Endothelial cell of umbilical vein (primary cell): Measurements from ENCODE around the gene GTF3C5. TPM values are rescaled to one million over a fixed set of nuclear protein-coding genes. Genes with fewer than 3 reads are reported as not detected.

ENCODE experiments used
- BruUV-seq: library from RNA; stranded (reverse); fragments of 400-500 nt; replicated peaks from 2 replicates; lab custom pipeline; 2021; lab: Mats Ljungman, UMichigan
- CTCF ChIA-PET: fragments of 300-600, 350-600 bp; sonication (Branson Sonifier 250); formaldehyde crosslinking; loops from one replicate; lab custom pipeline; 2021; ENCODE audit warnings: antibody characterized with exemption, inconsistent platforms; lab: Charles Lee
- POLR2A ChIA-PET: fragments of 300-600, 350-600 bp; sonication (Branson Sonifier 250); formaldehyde crosslinking; loops from one replicate; lab custom pipeline; 2021; ENCODE audit warnings: antibody characterized with exemption, inconsistent platforms; lab: Charles Lee
- DNase-seq: peaks from one replicate; pipeline ENCODE4 v3.0.0-alpha.2; 2011; ENCODE audit warnings: low read depth, low spot score
- FAIRE-seq: peaks from 2 replicates; lab custom pipeline; 2011; peaks lifted over from hg19 to GRCh38; lab: Jason Lieb, UNC
- H2AFZ ChIP-seq: 2 replicates; pipeline ENCODE4 v1.6.0; 2012; ENCODE audit warnings: low read depth, low read length, control low read depth, inconsistent platforms
- H3K27ac ChIP-seq: 2 replicates; pipeline ENCODE4 v1.5.1; 2011; ENCODE audit warnings: low read depth, mild to moderate bottlenecking, control low read depth, low read length, moderate library complexity; ENCODE audit not compliant: insufficient read depth
- H3K27me3 ChIP-seq, 2 experiments: 2 replicates each; pipeline versions ENCODE4 v1.6.0 to v1.6.1; 2011; ENCODE audit warnings: low read length in 2 of 2, mixed read lengths in 1 of 2; ENCODE audit not compliant: control insufficient read depth in 2 of 2, insufficient read depth in 2 of 2
- H3K36me3 ChIP-seq, 2 experiments: 2 replicates in 1 of 2; 3 replicates in 1 of 2; pipeline ENCODE4 v1.5.1; 2011; ENCODE audit warnings: low read length in 2 of 2, mild to moderate bottlenecking in 1 of 2, moderate library complexity in 1 of 2; ENCODE audit not compliant: control insufficient read depth in 2 of 2, insufficient read depth in 2 of 2; ENCODE audit errors: extremely low read depth in 1 of 2
- H3K4me1 ChIP-seq: 3 replicates; pipeline ENCODE4 v1.5.1; 2011; ENCODE audit warnings: mild to moderate bottlenecking, low read length; ENCODE audit not compliant: control insufficient read depth, insufficient read depth; ENCODE audit errors: extremely low read depth
- H3K4me2 ChIP-seq: 2 replicates; pipeline ENCODE4 v1.6.1; 2011; ENCODE audit warnings: low read length, control low read depth, mixed read lengths; ENCODE audit not compliant: insufficient read depth
- H3K4me3 ChIP-seq, 3 experiments: fragments of 200-600 bp in 1 of 3; sonication (generic), shearing (Covaris generic) in 1 of 3; replicated peaks in 1 of 3; 2 replicates each; pipeline ENCODE4 v1.5.1; 2011 to 2016; ENCODE audit warnings: control low read depth in 3 of 3, low read length in 3 of 3, mild to moderate bottlenecking in 2 of 3, inconsistent platforms in 1 of 3, low read depth in 1 of 3, moderate library complexity in 1 of 3; ENCODE audit not compliant: insufficient read depth in 1 of 3
- H3K79me2 ChIP-seq: 2 replicates; pipeline ENCODE4 v1.6.0; 2012; ENCODE audit warnings: low read length, inconsistent platforms; ENCODE audit not compliant: control insufficient read depth, insufficient read depth
- H3K9ac ChIP-seq: replicated peaks from 2 replicates; pipeline ENCODE3; 2011; ENCODE audit warnings: low read length, control low read depth; ENCODE audit not compliant: insufficient read depth; ENCODE audit errors: extremely low read depth
- H3K9me1 ChIP-seq: replicated peaks from 3 replicates; pipeline ENCODE4 v1.6.0; 2011; ENCODE audit warnings: mild to moderate bottlenecking, low read length; ENCODE audit not compliant: control insufficient read depth, insufficient read depth; ENCODE audit errors: extremely low read depth
- H3K9me3 ChIP-seq: replicated peaks from 2 replicates; pipeline ENCODE4 v1.5.1; 2012; ENCODE audit warnings: low read length, inconsistent platforms; ENCODE audit not compliant: control insufficient read depth, insufficient read depth
- H4K20me1 ChIP-seq: replicated peaks from 2 replicates; pipeline ENCODE3; 2011; ENCODE audit warnings: mild to moderate bottlenecking, low read length; ENCODE audit not compliant: control insufficient read depth, insufficient read depth; ENCODE audit errors: extremely low read depth
- EZH2 ChIP-seq: IDR thresholded peaks from 2 replicates; pipeline ENCODE4 v1.6.1; 2012; ENCODE audit warnings: borderline replicate concordance, low read depth, mild to moderate bottlenecking, moderate library complexity, low read length, inconsistent platforms; ENCODE audit not compliant: severe bottlenecking
- FOS ChIP-seq: IDR thresholded peaks from 2 replicates; pipeline ENCODE4 v1.6.1; 2011; ENCODE audit warnings: mild to moderate bottlenecking, low read length, moderate library complexity, borderline replicate concordance; ENCODE audit not compliant: insufficient read depth
- GATA2 ChIP-seq: IDR thresholded peaks from 2 replicates; pipeline ENCODE4 v1.7.0; 2011; ENCODE audit warnings: low read depth, mild to moderate bottlenecking, moderate library complexity, mixed read lengths, low read length; ENCODE audit not compliant: insufficient read length, insufficient read depth
- JUN ChIP-seq: IDR thresholded peaks from 2 replicates; pipeline ENCODE4 v1.6.1; 2011; ENCODE audit warnings: borderline replicate concordance, low read depth; ENCODE audit not compliant: insufficient read length, insufficient read depth
- MYC ChIP-seq: IDR thresholded peaks from one replicate; pipeline ENCODE4 v1.6.1; 2011; ENCODE audit warnings: mild to moderate bottlenecking, low read depth, low read length
- POLR2A ChIP-seq: IDR thresholded peaks from 2 replicates; pipeline ENCODE4 v1.6.1; 2012; ENCODE audit warnings: low read depth, mild to moderate bottlenecking, control low read depth, low read length
- POLR2AphosphoS5 ChIP-seq: IDR thresholded peaks from 2 replicates; pipeline ENCODE4 v1.6.1; 2012; ENCODE audit warnings: low read depth, mild to moderate bottlenecking, control low read depth, low read length, moderate library complexity; ENCODE audit not compliant: insufficient read depth
- dilution Hi-C: fragments of 300-500 bp; cut with MboI; formaldehyde crosslinking; loops from one replicate; pipeline ENCODE4 v1.15.0; 2019; ENCODE audit warnings: low sequenced_read_pairs; ENCODE audit not compliant: extremely low pct_ligation_motif_present
- intact Hi-C: fragments of 100-400 bp; cut with micrococcal nuclease; formaldehyde crosslinking; loops from one replicate; pipeline ENCODE4 v1.10.0; 2022
- polyA plus RNA-seq, 4 experiments: library from polyadenylated mRNA; depleted of rRNA in 3 of 4; stranded (reverse) in 3 of 4; unstranded in 1 of 4; fragments of >200 nt; gene quantifications; 2 replicates each; pipeline versions ENCODE4 v1.2.1 to v1.2.3, GENCODE V29; 2011 to 2012; ENCODE audit warnings: missing spikeins in 1 of 4
- total RNA-seq: library from RNA; stranded (reverse); gene quantifications from 2 replicates; pipeline ENCODE4 v1.2.3, GENCODE V29; 2021
- TF ChIP-seq, protein P1 (sequence below), 2 donors: IDR thresholded peaks; 1 replicate in 1 of 2; 2 replicates in 1 of 2; pipeline ENCODE4 v1.5.1; 2011; ENCODE audit warnings: low read length in 2 of 2, mild to moderate bottlenecking in 2 of 2, moderate library complexity in 2 of 2, control low read depth in 1 of 2, inconsistent platforms in 1 of 2, low read depth in 1 of 2; ENCODE audit not compliant: insufficient read depth in 1 of 2; ENCODE audit errors: extremely low read depth in 1 of 2
- TF ChIP-seq, protein P2 (sequence below): IDR thresholded peaks from 2 replicates; pipeline ENCODE4 v1.6.1; 2011; ENCODE audit not compliant: insufficient read depth, insufficient read length

Gene GTF3C5
- total and polyA plus RNA-seq, 2 donors (not counting 3 experiments of a cell fraction or from before 2014, with no cell fraction given): 65.6 to 73.8 TPM

DNA sequence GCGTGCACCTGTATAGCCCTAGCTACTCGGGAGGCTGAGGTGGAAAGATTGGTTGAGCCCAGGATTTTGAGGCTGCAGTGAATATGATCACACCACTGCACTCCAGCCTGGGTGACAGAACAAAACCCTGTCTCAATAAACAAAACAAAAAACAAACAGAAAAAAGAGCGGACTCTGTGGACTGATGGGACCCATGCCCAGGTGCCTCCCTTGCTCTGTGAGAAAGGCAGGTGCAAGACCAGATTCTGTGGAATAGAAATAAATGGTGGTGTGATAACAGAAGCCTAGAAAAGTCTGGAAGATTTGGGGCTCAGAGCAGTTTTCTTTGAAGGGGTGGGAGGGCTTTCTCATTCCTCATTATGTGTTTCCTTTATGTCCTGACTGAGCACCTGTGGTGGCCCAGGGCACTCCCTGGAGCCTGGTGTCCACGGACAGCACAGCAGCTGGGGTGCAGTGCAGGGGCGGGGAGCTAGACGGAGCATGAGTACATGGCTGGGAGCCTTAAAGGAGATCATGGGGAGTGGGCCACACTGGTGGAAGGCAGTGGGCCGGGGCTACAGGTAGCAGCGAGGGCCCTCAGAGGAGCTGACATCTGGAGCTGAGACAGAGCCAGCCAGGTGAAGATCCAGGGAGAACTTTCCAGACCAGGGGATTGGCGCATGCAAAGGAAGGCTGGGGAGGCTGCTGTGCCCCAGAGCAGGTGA is 15.6 kb downstream of the GTF3C5 start:
- no peak for DNase-seq
- dilution Hi-C loops (no loop called here), intact Hi-C loops (no loop called here)
- no peak for FAIRE-seq
- no peak overlapping the region for H2AFZ ChIP-seq
- no peaks in the 10 kb centered on the region for H3K79me2 ChIP-seq
- TF ChIP-seq POLR2A (no peak), EZH2 (no peak), MYC (no peak), GATA2 (no peak), JUN (no peak), FOS (no peak), POLR2AphosphoS5 (no peak)
- TF ChIP-seq, protein P1, sequence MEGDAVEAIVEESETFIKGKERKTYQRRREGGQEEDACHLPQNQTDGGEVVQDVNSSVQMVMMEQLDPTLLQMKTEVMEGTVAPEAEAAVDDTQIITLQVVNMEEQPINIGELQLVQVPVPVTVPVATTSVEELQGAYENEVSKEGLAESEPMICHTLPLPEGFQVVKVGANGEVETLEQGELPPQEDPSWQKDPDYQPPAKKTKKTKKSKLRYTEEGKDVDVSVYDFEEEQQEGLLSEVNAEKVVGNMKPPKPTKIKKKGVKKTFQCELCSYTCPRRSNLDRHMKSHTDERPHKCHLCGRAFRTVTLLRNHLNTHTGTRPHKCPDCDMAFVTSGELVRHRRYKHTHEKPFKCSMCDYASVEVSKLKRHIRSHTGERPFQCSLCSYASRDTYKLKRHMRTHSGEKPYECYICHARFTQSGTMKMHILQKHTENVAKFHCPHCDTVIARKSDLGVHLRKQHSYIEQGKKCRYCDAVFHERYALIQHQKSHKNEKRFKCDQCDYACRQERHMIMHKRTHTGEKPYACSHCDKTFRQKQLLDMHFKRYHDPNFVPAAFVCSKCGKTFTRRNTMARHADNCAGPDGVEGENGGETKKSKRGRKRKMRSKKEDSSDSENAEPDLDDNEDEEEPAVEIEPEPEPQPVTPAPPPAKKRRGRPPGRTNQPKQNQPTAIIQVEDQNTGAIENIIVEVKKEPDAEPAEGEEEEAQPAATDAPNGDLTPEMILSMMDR (IDR thresholded peaks at IDR 0.05; ENCODE audit: extremely low read depth in 1 of 2, insufficient read depth in 1 of 2, low read depth in 1 of 2, low read length in 2 of 2): no peak
- TF ChIP-seq, protein P2, sequence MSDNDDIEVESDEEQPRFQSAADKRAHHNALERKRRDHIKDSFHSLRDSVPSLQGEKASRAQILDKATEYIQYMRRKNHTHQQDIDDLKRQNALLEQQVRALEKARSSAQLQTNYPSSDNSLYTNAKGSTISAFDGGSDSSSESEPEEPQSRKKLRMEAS: no peak
- POLR2A ChIA-PET: no interaction called here
- H3K36me3 ChIP-seq: peaks cover 8 to 53% of the 10 kb centered on the region in 2 experiments
- H3K4me3 ChIP-seq: no peak overlapping the region
- no peak overlapping the region for H3K4me2 ChIP-seq
- no peaks in the 10 kb centered on the region for H3K9me3 ChIP-seq
- no peak overlapping the region for H3K27ac ChIP-seq
- H4K20me1 ChIP-seq: no peaks in the 10 kb centered on the region
- no peaks in the 10 kb centered on the region for H3K27me3 ChIP-seq
- CTCF ChIA-PET: no interaction called here
- no peaks in the 10 kb centered on the region for H3K4me1 ChIP-seq
- H3K9me1 ChIP-seq: no peaks in the 10 kb centered on the region
- H3K9ac ChIP-seq: no peak overlapping the region
- BruUV-seq: no TSS peak
